Spinal cord (tissue), 10 donors: Measurements from ENCODE around the gene OGG1. TPM values are rescaled to one million over a fixed set of nuclear protein-coding genes. Genes with fewer than 3 reads are reported as not detected.
A peak's percentile ranks its signal among the peaks of the same experiment; 100 is the strongest.

Experiments
- DNase-seq, 6 donors: peaks; one replicate each; pipeline versions ENCODE4 v3.0.0 to v3.0.0-alpha.2; 2013 to 2015; ENCODE audit warnings: low spot score in 6 of 6, low read depth in 4 of 6
- H3K27ac ChIP-seq: one replicate; pipeline ENCODE4 v1.5.1; 2013; ENCODE audit warnings: low read depth, low read length, control low read depth
- H3K27me3 ChIP-seq: one replicate; pipeline ENCODE4 v1.6.1; 2013; ENCODE audit warnings: low read length; ENCODE audit not compliant: control insufficient read depth, insufficient read depth
- H3K36me3 ChIP-seq: one replicate; pipeline ENCODE4 v1.6.1; 2013; ENCODE audit warnings: low read length; ENCODE audit not compliant: control insufficient read depth, insufficient read depth
- H3K4me1 ChIP-seq: one replicate; pipeline ENCODE4 v1.6.1; 2013; ENCODE audit warnings: low read length; ENCODE audit not compliant: control insufficient read depth, insufficient read depth
- H3K4me3 ChIP-seq: one replicate; pipeline ENCODE4 v1.5.1; 2013; ENCODE audit warnings: low read depth, low read length, control low read depth
- H3K9me3 ChIP-seq: one replicate; pipeline ENCODE4 v1.6.1; 2013; ENCODE audit warnings: low read length; ENCODE audit not compliant: control insufficient read depth, insufficient read depth
- WGBS: methylation state at CpG from one replicate; pipeline ENCODE4 v1.1.5; 2013; ENCODE audit warnings: missing lambda C conversion rate; ENCODE audit not compliant: insufficient coverage; 5-methylcytosine and 5-hydroxymethylcytosine counted together
- polyA plus RNA-seq, 2 donors: library from polyadenylated mRNA; unstranded; fragments of 120-200 nt; gene quantifications; one replicate each; pipeline ENCODE4 v1.2.1, GENCODE V29; 2013; ENCODE audit not compliant: insufficient read length in 2 of 2
- total RNA-seq, 2 donors: library from RNA; depleted of rRNA in 1 of 2; stranded (reverse); fragments of 120-200 nt in 1 of 2; fragments of >200 nt in 1 of 2; gene quantifications; one replicate each; pipeline versions ENCODE4 v1.2.3 to v1.2.4, GENCODE V29; 2013 to 2014
- donor health status: healthy.

The OGG1 gene
- total and polyA plus RNA-seq, 4 donors, result 25.8 to 57.8 (median 44.2) TPM

GRCh38 chr3:9780458-9780812, 30.7 kb downstream of the OGG1 start:
- no peaks in the 10 kb centered on the region for H3K27me3 ChIP-seq
- H3K4me3 ChIP-seq, result no peak overlapping the region
- H3K9me3 ChIP-seq, result no peaks in the 10 kb centered on the region
- peaks cover 57% of the 10 kb centered on the region for H3K36me3 ChIP-seq
- no peak for DNase-seq
- H3K4me1 ChIP-seq, result peaks cover 6% of the 10 kb centered on the region
- WGBS, result 92% methylated on average over 7 of the region's 10 CpGs
- H3K27ac ChIP-seq, result no peak overlapping the region

GRCh38 chr3:9780910-9781309, 31.2 kb downstream of the OGG1 start:
- Histone ChIP-seq H3K9me3 (no peaks in the 10 kb centered on the region), H3K36me3 (peaks cover 61% of the 10 kb centered on the region), H3K27ac (no peak overlapping the region), H3K27me3 (no peaks in the 10 kb centered on the region), H3K4me3 (no peak overlapping the region), H3K4me1 (peaks cover 6% of the 10 kb centered on the region)
- WGBS, result 100% methylated on average over 1 of the region's 4 CpGs
- DNase-seq, result no peak

- DNase-seq, result no peak
- no peaks in the 10 kb centered on the region for H3K9me3 ChIP-seq
- peaks cover 6% of the 10 kb centered on the region for H3K4me1 ChIP-seq
- 78% methylated on average over 1 of the region's 1 CpG for WGBS
- H3K36me3 ChIP-seq, result peaks cover 65% of the 10 kb centered on the region
- no peak overlapping the region for H3K4me3 ChIP-seq
- H3K27me3 ChIP-seq, result no peaks in the 10 kb centered on the region
- H3K27ac ChIP-seq, result no peak overlapping the region
Measured at GRCh38 chr3:9781551-9781950, 31.8 kb downstream of the OGG1 start.

GRCh38 chr3:9781978-9782603, 32.3 kb downstream of the OGG1 start:
- Histone ChIP-seq H3K4me1 (peaks cover 2% of the 10 kb centered on the region), H3K9me3 (no peaks in the 10 kb centered on the region), H3K36me3 (peaks cover 69% of the 10 kb centered on the region), H3K4me3 (no peak overlapping the region), H3K27ac (no peak overlapping the region), H3K27me3 (no peaks in the 10 kb centered on the region)
- no peak for DNase-seq
- 84% methylated on average over 3 of the region's 3 CpGs for WGBS

GRCh38 chr3:9782770-9783169, 33.0 kb downstream of the OGG1 start:
- Histone ChIP-seq H3K9me3 (no peaks in the 10 kb centered on the region), H3K36me3 (peaks cover 73% of the 10 kb centered on the region), H3K27ac (no peak overlapping the region), H3K4me3 (no peak overlapping the region), H3K27me3 (no peaks in the 10 kb centered on the region), H3K4me1 (no peaks in the 10 kb centered on the region)
- peak in 1 of 6 donors; percentile 34 for DNase-seq
- WGBS, result no CpG with 5 or more reads among the region's 3 CpGs

- H3K27ac ChIP-seq, result no peak overlapping the region
- H3K4me1 ChIP-seq, result no peaks in the 10 kb centered on the region
- H3K27me3 ChIP-seq, result no peaks in the 10 kb centered on the region
- no peak for DNase-seq
- no peaks in the 10 kb centered on the region for H3K9me3 ChIP-seq
- H3K4me3 ChIP-seq, result no peak overlapping the region
- peaks cover 81% of the 10 kb centered on the region for H3K36me3 ChIP-seq
- WGBS, result 89% methylated on average over 14 of the region's 14 CpGs
Measured at GRCh38 chr3:9783954-9784353, 34.2 kb downstream of the OGG1 start.

GRCh38 chr3:9784965-9785364, 35.2 kb downstream of the OGG1 start:
- no peak overlapping the region for H3K27ac ChIP-seq
- no peaks in the 10 kb centered on the region for H3K4me1 ChIP-seq
- DNase-seq, result no peak
- H3K27me3 ChIP-seq, result no peaks in the 10 kb centered on the region
- H3K9me3 ChIP-seq, result no peaks in the 10 kb centered on the region
- H3K4me3 ChIP-seq, result no peak overlapping the region
- H3K36me3 ChIP-seq, result peaks cover 79% of the 10 kb centered on the region
- WGBS, result 83% methylated on average over 1 of the region's 4 CpGs

- WGBS, result 96% methylated on average over 4 of the region's 7 CpGs
- H3K27ac ChIP-seq, result no peak overlapping the region
- H3K27me3 ChIP-seq, result no peaks in the 10 kb centered on the region
- H3K36me3 ChIP-seq, result peaks cover 75% of the 10 kb centered on the region
- H3K4me1 ChIP-seq, result no peaks in the 10 kb centered on the region
- DNase-seq, result no peak
- no peak overlapping the region for H3K4me3 ChIP-seq
- no peaks in the 10 kb centered on the region for H3K9me3 ChIP-seq
Measured at GRCh38 chr3:9785602-9786001, 35.9 kb downstream of the OGG1 start.

- peaks cover 71% of the 10 kb centered on the region for H3K36me3 ChIP-seq
Measured at GRCh38 chr3:9786209-9786739, 36.5 kb downstream of the OGG1 start.

More at GRCh38 chr3:9786209-9786739, 36.5 kb downstream of the OGG1 start:
- Histone ChIP-seq H3K27me3 (no peaks in the 10 kb centered on the region), H3K4me1 (peaks cover 3% of the 10 kb centered on the region), H3K27ac (no peak overlapping the region), H3K4me3 (no peak overlapping the region), H3K9me3 (no peaks in the 10 kb centered on the region)
- DNase-seq, result no peak
- WGBS, result no CpG with 5 or more reads among the region's 7 CpGs
